Upper lobe of left lung (tissue), 6 donors: ENCODE data around the gene GDF15. TPM values are rescaled to one million over a fixed set of nuclear protein-coding genes. Genes with fewer than 3 reads are reported as not detected.
A peak's percentile ranks its signal among the peaks of the same experiment; 100 is the strongest.

Experiments
- ATAC-seq, 2 donors: fragments of 200-7000 bp; cut with Tn5 transposase; one replicate each; pipeline ENCODE4 v1.9.1; 2022; ENCODE audit warnings: mild to moderate bottlenecking in 2 of 2, moderate library complexity in 2 of 2; ENCODE audit not compliant: low FRiP score in 2 of 2
- DNase-seq, 2 donors: peaks; one replicate each; pipeline ENCODE4 v3.0.0-alpha.2; 2019 to 2020
- H3K27ac ChIP-seq, 4 donors: fragments of 200-600 bp; sonication (generic); one replicate each; pipeline ENCODE4 v1.5.1; 2016 to 2019
- H3K27me3 ChIP-seq, 4 donors: fragments of 200-600 bp; sonication (generic); one replicate each; pipeline ENCODE4 v1.5.1; 2017 to 2019
- H3K36me3 ChIP-seq, 4 donors: fragments of 200-600 bp; sonication (generic); one replicate each; pipeline ENCODE4 v1.5.1; 2016 to 2019
- H3K4me1 ChIP-seq, 4 donors: fragments of 200-600 bp; sonication (generic); one replicate each; pipeline ENCODE4 v1.5.1; 2018 to 2019
- H3K4me3 ChIP-seq, 4 donors: fragments of 200-600 bp; sonication (generic); one replicate each; pipeline ENCODE4 v1.5.1; 2017 to 2019; ENCODE audit warnings: mild to moderate bottlenecking in 2 of 4, moderate library complexity in 1 of 4
- H3K9me3 ChIP-seq, 4 donors: fragments of 200-600 bp; sonication (generic); one replicate each; pipeline ENCODE4 v1.5.1; 2018 to 2019
- CTCF ChIP-seq, 6 experiments: fragments of 450-650 bp in 4 of 6; fragments of 200-600 bp in 2 of 6; sonication (generic) in 2 of 6; IDR thresholded peaks; one replicate each; pipeline ENCODE4 v1.5.1; 2016 to 2019; ENCODE audit warnings: antibody characterized with exemption in 6 of 6
- EP300 ChIP-seq, 4 donors: sonication (generic); formaldehyde crosslinking; IDR thresholded peaks; one replicate each; pipeline ENCODE4 v1.5.1; 2017; ENCODE audit warnings: antibody characterized with exemption in 4 of 4, control low read depth in 2 of 4
- POLR2A ChIP-seq, 4 donors: fragments of 450-650 bp; IDR thresholded peaks; one replicate each; pipeline ENCODE4 v1.5.1; 2016 to 2017; ENCODE audit warnings: antibody characterized with exemption in 4 of 4, mild to moderate bottlenecking in 2 of 4
- POLR2AphosphoS5 ChIP-seq, 2 donors: sonication (generic); formaldehyde crosslinking; IDR thresholded peaks; one replicate each; pipeline ENCODE4 v1.5.1; 2017; ENCODE audit warnings: antibody characterized with exemption in 2 of 2
- WGBS, 2 donors: methylation state at CpG; one replicate each; pipeline ENCODE4 v1.1.5; 2017 to 2018; 5-methylcytosine and 5-hydroxymethylcytosine counted together
- total RNA-seq, 6 donors: library from RNA; depleted of rRNA in 4 of 6; stranded (reverse); fragments of >200 nt in 4 of 6; gene quantifications; one replicate each; pipeline versions ENCODE4 v1.1.0 to v1.2.1, GENCODE V29; 2016 to 2021
- donor health status: DM: no; HTN: no; CAD: no; lungs with moderate emphysema.
- donor health status: DM: no; HTN: yes; CAD: no; lungs with severe emphysema.

Gene GDF15
- total RNA-seq, 6 donors from 2014 or later, result 42.5 to 126 (median 68.7) TPM

DNA sequence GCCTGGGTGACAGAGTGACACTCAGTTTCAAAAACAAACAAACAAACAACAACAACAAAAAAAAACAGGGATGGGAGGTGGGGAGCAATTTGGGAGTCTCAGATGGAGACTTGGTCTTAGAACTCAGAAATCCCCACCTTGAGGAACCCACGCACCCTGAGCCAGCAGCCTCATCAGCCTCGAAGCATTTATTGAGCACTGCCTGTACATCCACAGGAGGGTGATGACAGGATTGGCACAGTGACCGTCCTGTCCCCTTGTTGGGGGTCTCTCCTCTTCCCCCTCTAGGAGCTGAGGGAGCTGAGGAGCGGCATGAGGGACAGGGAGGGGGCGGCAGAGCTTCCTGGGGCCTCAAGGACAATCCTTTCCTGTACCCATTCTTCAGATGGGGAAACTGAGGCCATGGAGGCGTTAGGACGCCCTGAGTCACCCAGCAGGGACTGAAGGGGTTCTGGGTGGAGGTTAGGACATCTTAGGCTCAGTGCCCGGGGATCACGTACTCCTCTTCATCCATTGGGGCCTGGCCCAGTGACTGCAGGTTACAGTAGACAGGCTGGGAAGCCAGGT is 5.6 kb downstream of the GDF15 start:
- Histone ChIP-seq H3K27me3 (no peaks in the 10 kb centered on the region), H3K4me1 (peaks cover 5 to 33% (median 25%) of the 10 kb centered on the region in 4 donors), H3K9me3 (no peaks in the 10 kb centered on the region), H3K36me3 (no peaks in the 10 kb centered on the region), H3K27ac (peak overlapping the region in 2 of 4 donors; percentile 73 to 74), H3K4me3 (no peak overlapping the region)
- no peak for DNase-seq
- 69 to 81% methylated on average over 8 of the region's 9 CpGs for WGBS, 2 donors
- ATAC-seq, result no peak
- TF ChIP-seq POLR2AphosphoS5 (IDR thresholded peaks at IDR 0.05) (no peak), CTCF (IDR thresholded peaks at IDR 0.05) (no peak), POLR2A (IDR thresholded peaks at IDR 0.05) (no peak), EP300 (IDR thresholded peaks at IDR 0.05) (no peak)

DNA sequence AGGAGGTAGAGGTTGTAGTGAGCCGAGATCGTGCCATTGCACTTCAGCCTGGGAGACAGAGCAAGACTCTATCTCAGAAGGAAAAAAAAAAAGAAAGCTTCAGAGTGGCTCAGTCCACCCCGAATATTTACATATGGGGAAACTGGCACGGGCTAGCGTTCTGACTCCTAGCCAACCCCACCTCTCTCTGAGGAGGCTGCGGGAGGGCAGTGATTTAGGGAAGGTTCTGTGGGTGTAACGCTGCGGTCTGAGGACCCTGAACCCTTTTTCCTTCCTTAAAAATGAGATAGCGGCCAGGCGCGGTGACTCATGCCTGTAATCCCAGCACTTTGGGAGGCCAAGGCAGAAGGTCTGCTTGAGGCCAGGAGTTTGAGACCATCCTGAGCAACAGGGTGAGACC is 6.5 kb downstream of the GDF15 start:
- Histone ChIP-seq H3K4me1 (peaks cover 9 to 32% (median 23%) of the 10 kb centered on the region in 4 donors), H3K36me3 (no peaks in the 10 kb centered on the region), H3K4me3 (peak overlapping the region in 1 of 4 donors; percentile 52), H3K27me3 (no peaks in the 10 kb centered on the region), H3K9me3 (no peaks in the 10 kb centered on the region), H3K27ac (peak overlapping the region; percentile 67 to 75 (median 74))
- ATAC-seq (peak; percentile 56 to 69), DNase-seq (peak in 1 of 2 donors; percentile 91)
- WGBS, 2 donors, result 32 to 42% methylated on average over 11 of the region's 11 CpGs
- TF ChIP-seq EP300 (IDR thresholded peaks at IDR 0.05) (no peak), CTCF (IDR thresholded peaks at IDR 0.05) (no peak), POLR2A (IDR thresholded peaks at IDR 0.05) (no peak), POLR2AphosphoS5 (IDR thresholded peaks at IDR 0.05) (peak in 1 of 2 donors; percentile 15)

DNA sequence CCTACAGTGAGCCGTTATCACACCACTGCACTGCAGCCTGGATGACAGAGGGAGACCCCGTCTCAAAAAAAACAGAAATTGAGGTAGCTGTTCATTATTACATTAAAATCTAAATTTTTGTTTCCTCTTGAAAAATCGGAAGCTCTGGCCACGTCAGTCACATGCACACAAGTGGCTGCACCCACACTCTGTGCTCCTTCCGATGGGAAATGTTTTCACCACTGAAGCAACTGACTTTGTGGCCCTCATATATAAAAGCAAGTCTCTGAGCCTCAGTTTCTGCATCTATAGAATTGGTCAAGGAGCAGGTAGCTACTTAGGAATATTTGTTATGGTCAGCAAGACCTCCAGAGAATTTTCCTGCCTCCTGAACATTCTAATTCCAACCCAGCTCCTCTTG is 7.0 kb downstream of the GDF15 start:
- Histone ChIP-seq H3K27ac (peak overlapping the region; percentile 67 to 75 (median 74)), H3K27me3 (no peaks in the 10 kb centered on the region), H3K9me3 (no peaks in the 10 kb centered on the region), H3K4me3 (peak overlapping the region in 2 of 4 donors; percentile 1 to 52), H3K4me1 (peaks cover 9 to 30% (median 20%) of the 10 kb centered on the region in 4 donors), H3K36me3 (no peaks in the 10 kb centered on the region)
- ATAC-seq (no peak), DNase-seq (peak in 1 of 2 donors; percentile 41)
- WGBS, 2 donors, result 51 to 57% methylated on average over 5 of the region's 5 CpGs
- TF ChIP-seq EP300 (IDR thresholded peaks at IDR 0.05) (no peak), POLR2AphosphoS5 (IDR thresholded peaks at IDR 0.05) (no peak), POLR2A (IDR thresholded peaks at IDR 0.05) (no peak), CTCF (IDR thresholded peaks at IDR 0.05) (no peak)

DNA sequence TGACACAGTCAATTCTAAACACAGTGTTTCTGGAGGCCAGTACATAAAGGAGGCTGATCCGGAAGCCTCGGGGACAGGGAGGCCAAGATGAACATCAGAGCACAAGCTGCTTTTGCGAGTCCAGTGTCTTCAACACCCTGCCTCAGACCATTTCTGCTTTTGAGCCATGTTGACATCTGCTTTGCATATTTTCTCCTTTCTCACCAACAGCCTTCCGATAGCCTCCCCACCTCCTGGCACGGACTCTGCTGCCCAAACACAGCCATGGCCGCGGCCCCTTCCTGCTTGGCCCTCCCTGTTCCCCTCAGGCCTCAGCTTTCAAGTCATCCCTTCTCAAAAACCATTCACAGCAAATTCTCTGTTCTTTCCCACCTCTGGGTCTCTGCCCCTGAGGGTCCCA is 7.9 kb downstream of the GDF15 start:
- Histone ChIP-seq H3K4me1 (peaks cover 10 to 27% (median 17%) of the 10 kb centered on the region in 4 donors), H3K27me3 (no peaks in the 10 kb centered on the region), H3K36me3 (no peaks in the 10 kb centered on the region), H3K4me3 (peak overlapping the region in 2 of 4 donors; percentile 6 to 52), H3K9me3 (no peaks in the 10 kb centered on the region), H3K27ac (peak overlapping the region; percentile 67 to 75 (median 74))
- no peak for TF ChIP-seq CTCF (IDR thresholded peaks at IDR 0.05)
- TF ChIP-seq POLR2AphosphoS5 (IDR thresholded peaks at IDR 0.05), result peak in 1 of 2 donors; percentile 13
- TF ChIP-seq EP300 (IDR thresholded peaks at IDR 0.05), result no peak
- TF ChIP-seq POLR2A (IDR thresholded peaks at IDR 0.05), result no peak
- DNase-seq (peak in 1 of 2 donors; percentile 54), ATAC-seq (peak in 1 of 2 donors; percentile 55)
- 42 to 48% methylated on average over 7 of the region's 7 CpGs for WGBS, 2 donors
